Uterus (tissue), 4 donors: ENCODE results near the gene DUSP23. TPM values are rescaled to one million over a fixed set of nuclear protein-coding genes. Genes with fewer than 3 reads are reported as not detected.

Experiments
- DNase-seq, 2 donors: peaks; one replicate each; pipeline ENCODE4 v3.0.0-alpha.2; 2019 to 2020
- H3K27ac ChIP-seq, 2 donors: fragments of 200-600 bp; sonication (generic); 1 replicate in 1 of 2; 2 replicates in 1 of 2; pipeline ENCODE4 v1.5.1; 2016 to 2018
- H3K27me3 ChIP-seq, 2 donors: fragments of 200-600 bp; sonication (generic); one replicate each; pipeline ENCODE4 v1.5.1; 2018 to 2019; ENCODE audit warnings: control low read depth in 1 of 2
- H3K36me3 ChIP-seq, 2 donors: fragments of 200-600 bp; sonication (generic); one replicate each; pipeline ENCODE4 v1.5.1; 2019; ENCODE audit warnings: control low read depth in 1 of 2
- H3K4me1 ChIP-seq, 2 donors: fragments of 200-600 bp; sonication (generic); one replicate each; pipeline ENCODE4 v1.5.1; 2018 to 2019; ENCODE audit warnings: control low read depth in 1 of 2
- H3K4me3 ChIP-seq, 2 donors: fragments of 200-600 bp; sonication (generic); 1 replicate in 1 of 2; 2 replicates in 1 of 2; pipeline ENCODE4 v1.5.1; 2018 to 2019; ENCODE audit warnings: mild to moderate bottlenecking in 1 of 2
- H3K9me3 ChIP-seq, 2 donors: fragments of 200-600 bp; sonication (generic); one replicate each; pipeline ENCODE4 v1.5.1; 2019; ENCODE audit warnings: control low read depth in 1 of 2
- POLR2A ChIP-seq, 2 donors: fragments of 450-650 bp; IDR thresholded peaks; one replicate each; pipeline ENCODE4 v1.6.1; 2016; ENCODE audit warnings: antibody characterized with exemption in 2 of 2, mild to moderate bottlenecking in 1 of 2, moderate library complexity in 1 of 2
- intact Hi-C: fragments of 100-400 bp; cut with DNase I; formaldehyde crosslinking; loops from one replicate; pipeline ENCODE4 v1.15.1; 2023; ENCODE audit warnings: low total_unique reads
- total RNA-seq, 4 donors: library from RNA; depleted of rRNA in 3 of 4; stranded (reverse); fragments of >200 nt in 3 of 4; gene quantifications; one replicate each; pipeline versions ENCODE4 v1.1.0 to v1.2.4, GENCODE V29; 2014 to 2023
- TF ChIP-seq, protein P1 (sequence below), 4 experiments: fragments of 200-600 bp in 2 of 4; fragments of 450-650 bp in 2 of 4; sonication (generic) in 2 of 4; IDR thresholded peaks; one replicate each; pipeline ENCODE4 v1.5.1; 2016 to 2019; ENCODE audit warnings: antibody characterized with exemption in 4 of 4, mild to moderate bottlenecking in 2 of 4, moderate library complexity in 1 of 4
- donor health status: DM: yes; HTN: yes; CAD: no.

DUSP23 gene
- total RNA-seq, 4 donors from 2014 or later = 15.6 to 121 (median 50.8) TPM

DNA sequence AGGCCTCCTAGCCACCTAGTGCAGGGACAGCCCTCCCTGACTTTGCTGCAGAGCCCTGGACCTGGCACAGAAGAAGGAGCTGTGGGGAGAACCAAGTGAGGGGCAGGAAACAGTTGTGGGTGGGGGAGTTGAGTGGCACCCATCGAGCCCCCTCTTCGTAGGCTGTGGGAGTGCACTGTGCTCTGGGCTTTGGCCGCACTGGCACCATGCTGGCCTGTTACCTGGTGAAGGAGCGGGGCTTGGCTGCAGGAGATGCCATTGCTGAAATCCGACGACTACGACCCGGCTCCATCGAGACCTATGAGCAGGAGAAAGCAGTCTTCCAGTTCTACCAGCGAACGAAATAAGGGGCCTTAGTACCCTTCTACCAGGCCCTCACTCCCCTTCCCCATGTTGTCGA is 1.2 kb downstream of the DUSP23 start:
- TF ChIP-seq POLR2A (IDR thresholded peaks at IDR 0.05) = no peak
- TF ChIP-seq, protein P1, sequence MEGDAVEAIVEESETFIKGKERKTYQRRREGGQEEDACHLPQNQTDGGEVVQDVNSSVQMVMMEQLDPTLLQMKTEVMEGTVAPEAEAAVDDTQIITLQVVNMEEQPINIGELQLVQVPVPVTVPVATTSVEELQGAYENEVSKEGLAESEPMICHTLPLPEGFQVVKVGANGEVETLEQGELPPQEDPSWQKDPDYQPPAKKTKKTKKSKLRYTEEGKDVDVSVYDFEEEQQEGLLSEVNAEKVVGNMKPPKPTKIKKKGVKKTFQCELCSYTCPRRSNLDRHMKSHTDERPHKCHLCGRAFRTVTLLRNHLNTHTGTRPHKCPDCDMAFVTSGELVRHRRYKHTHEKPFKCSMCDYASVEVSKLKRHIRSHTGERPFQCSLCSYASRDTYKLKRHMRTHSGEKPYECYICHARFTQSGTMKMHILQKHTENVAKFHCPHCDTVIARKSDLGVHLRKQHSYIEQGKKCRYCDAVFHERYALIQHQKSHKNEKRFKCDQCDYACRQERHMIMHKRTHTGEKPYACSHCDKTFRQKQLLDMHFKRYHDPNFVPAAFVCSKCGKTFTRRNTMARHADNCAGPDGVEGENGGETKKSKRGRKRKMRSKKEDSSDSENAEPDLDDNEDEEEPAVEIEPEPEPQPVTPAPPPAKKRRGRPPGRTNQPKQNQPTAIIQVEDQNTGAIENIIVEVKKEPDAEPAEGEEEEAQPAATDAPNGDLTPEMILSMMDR (IDR thresholded peaks at IDR 0.05) = no peak
- DNase-seq = no peak
- Histone ChIP-seq H3K27me3 (no peaks in the 10 kb centered on the region), H3K4me1 (no peaks in the 10 kb centered on the region), H3K27ac (peak overlapping the region; percentile 74 to 85), H3K9me3 (no peaks in the 10 kb centered on the region), H3K4me3 (peak overlapping the region in 1 of 2 donors; percentile 73), H3K36me3 (no peaks in the 10 kb centered on the region)
- intact Hi-C loops = no loop called here

DNA sequence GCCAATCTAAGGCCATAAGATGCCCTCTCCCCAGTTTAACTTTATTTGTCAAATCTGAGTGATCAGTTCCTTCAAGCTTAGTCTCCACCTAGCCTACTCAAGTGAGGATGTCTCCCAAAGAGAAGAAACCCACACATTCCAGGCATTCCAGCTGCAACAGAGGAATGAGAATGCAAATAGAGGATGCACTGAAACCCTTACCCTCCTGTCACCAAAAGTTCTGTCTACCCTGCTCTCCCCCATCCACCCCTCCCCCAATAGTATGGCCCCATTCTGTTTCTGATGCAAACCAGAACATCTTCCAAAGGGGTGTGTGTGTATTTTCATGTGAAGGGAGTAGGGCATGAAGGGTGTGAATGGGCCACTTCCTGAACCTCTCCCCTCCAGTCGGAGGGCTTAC is 3.0 kb downstream of the DUSP23 start:
- Histone ChIP-seq H3K27ac (no peak overlapping the region), H3K27me3 (no peaks in the 10 kb centered on the region), H3K36me3 (no peaks in the 10 kb centered on the region), H3K4me1 (no peaks in the 10 kb centered on the region), H3K9me3 (no peaks in the 10 kb centered on the region), H3K4me3 (no peak overlapping the region)
- DNase-seq = no peak
- intact Hi-C loops = no loop called here
- TF ChIP-seq, protein P1 (IDR thresholded peaks at IDR 0.05) = no peak
- TF ChIP-seq POLR2A (IDR thresholded peaks at IDR 0.05) = no peak

DNA sequence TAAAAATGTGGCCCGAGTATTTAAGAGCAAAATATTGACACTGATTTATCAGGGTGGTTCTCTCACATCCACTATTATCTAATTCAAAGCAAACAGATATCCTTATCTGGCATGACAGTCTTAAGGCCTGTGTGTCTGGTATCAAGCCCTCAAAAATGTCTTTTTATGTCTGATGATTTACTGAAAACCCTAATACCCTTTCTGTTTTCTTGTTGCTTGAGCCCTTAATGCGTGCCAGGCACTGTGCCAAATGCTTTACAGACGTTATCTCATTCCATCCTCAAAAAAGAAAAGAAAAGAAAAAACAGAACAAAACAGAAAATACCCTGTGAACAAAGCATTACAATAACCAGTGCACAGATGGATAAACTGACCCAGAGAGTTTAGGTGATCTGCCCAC is 5.7 kb downstream of the DUSP23 start:
- TF ChIP-seq POLR2A (IDR thresholded peaks at IDR 0.05) = no peak
- TF ChIP-seq, protein P1 (IDR thresholded peaks at IDR 0.05) = no peak
- Histone ChIP-seq H3K27me3 (no peaks in the 10 kb centered on the region), H3K9me3 (no peaks in the 10 kb centered on the region), H3K27ac (no peak overlapping the region), H3K36me3 (no peaks in the 10 kb centered on the region), H3K4me1 (no peaks in the 10 kb centered on the region), H3K4me3 (no peak overlapping the region)
- DNase-seq = no peak
- intact Hi-C loops = no loop called here

DNA sequence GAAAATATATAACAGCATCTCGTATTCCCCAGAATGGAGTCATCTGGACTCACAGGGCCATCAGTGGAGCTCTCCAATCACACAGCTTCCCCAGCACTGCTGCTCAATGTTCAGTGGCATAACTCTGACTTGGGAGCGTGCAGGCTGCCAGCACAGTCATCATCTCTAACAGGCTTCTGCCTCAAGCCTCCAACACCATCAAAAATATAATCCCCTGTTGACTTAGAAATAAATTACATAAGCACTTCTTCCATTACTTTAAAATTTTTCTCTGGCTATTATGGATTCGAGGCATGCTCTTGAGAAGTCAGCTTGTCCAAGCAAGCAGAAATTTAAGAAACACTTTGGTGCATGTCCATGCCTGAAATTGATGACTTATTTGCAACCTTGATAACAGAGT is 6.2 kb downstream of the DUSP23 start:
- H3K4me3 ChIP-seq = no peak overlapping the region
- no peak for DNase-seq
- H3K36me3 ChIP-seq = no peaks in the 10 kb centered on the region
- H3K4me1 ChIP-seq = no peaks in the 10 kb centered on the region
- H3K9me3 ChIP-seq = no peaks in the 10 kb centered on the region
- no peaks in the 10 kb centered on the region for H3K27me3 ChIP-seq
- no peak for TF ChIP-seq POLR2A (IDR thresholded peaks at IDR 0.05)
- TF ChIP-seq, protein P1 (IDR thresholded peaks at IDR 0.05) = no peak
- H3K27ac ChIP-seq = no peak overlapping the region
- intact Hi-C loops = no loop called here

DNA sequence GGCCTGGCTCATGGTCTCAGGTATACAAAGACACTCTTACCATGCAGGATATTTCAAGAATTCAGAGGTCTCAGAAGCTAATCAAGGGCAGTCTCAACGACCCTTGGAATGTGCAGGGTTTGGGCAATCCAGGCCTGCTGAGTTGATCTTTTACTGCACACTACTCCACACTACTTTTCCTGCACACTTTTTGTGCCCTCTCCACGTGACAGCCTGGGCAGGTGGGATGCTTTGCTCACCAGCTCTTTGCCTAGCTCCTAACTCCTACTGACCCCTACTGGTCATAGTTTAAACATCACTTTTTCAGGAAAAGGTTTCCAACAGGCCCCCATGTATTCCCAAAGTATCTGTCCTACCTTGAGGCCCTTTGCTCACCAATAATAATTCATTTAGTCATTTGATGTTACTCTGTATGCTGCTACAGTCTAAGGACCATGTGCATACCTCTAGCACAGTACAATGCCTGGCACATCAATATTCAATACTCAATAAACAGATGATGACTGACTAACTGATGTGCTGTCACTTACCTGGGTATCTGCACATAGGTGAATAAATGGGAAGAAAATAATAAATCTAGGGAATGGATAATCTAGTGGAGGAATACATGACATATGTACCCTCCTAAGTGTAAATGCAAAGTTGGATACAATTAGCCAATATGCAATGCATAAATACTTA is 9.6 kb downstream of the DUSP23 start:
- Histone ChIP-seq H3K4me3 (no peak overlapping the region), H3K36me3 (no peaks in the 10 kb centered on the region), H3K27me3 (no peaks in the 10 kb centered on the region), H3K9me3 (no peaks in the 10 kb centered on the region), H3K4me1 (no peaks in the 10 kb centered on the region), H3K27ac (no peak overlapping the region)
- DNase-seq = no peak
- intact Hi-C loops = no loop called here
- TF ChIP-seq POLR2A (IDR thresholded peaks at IDR 0.05) = no peak
- TF ChIP-seq, protein P1 (IDR thresholded peaks at IDR 0.05) = peak in 3 of 4 experiments; percentile 6 to 40 (median 35)
